Heart right ventricle (tissue), 16 donors: ENCODE measurements around the gene CDH23. TPM values are rescaled to one million over a fixed set of nuclear protein-coding genes. Genes with fewer than 3 reads are reported as not detected.

Source experiments
- ATAC-seq, 8 donors: fragments of 200-7000 bp; cut with Tn5 transposase; one replicate each; pipeline ENCODE4 v1.9.1; 2020; ENCODE audit warnings: mild to moderate bottlenecking in 8 of 8, moderate library complexity in 8 of 8, moderate number of reproducible peaks in 1 of 8
- DNase-seq, 2 donors: peaks; one replicate each; pipeline ENCODE4 v3.0.0-alpha.2; 2020
- H3K27ac ChIP-seq, 10 donors: fragments of 200-600 bp; sonication (generic) in 2 of 10; one replicate each; pipeline versions ENCODE4 v1.5.0 to v1.8.0; 2020 to 2022; ENCODE audit warnings: mild to moderate bottlenecking in 3 of 10
- H3K27me3 ChIP-seq, 7 donors: fragments of 200-600 bp; one replicate each; pipeline ENCODE4 v1.8.0; 2021 to 2022; ENCODE audit warnings: mild to moderate bottlenecking in 2 of 7
- H3K36me3 ChIP-seq, 9 donors: fragments of 200-600 bp; sonication (generic) in 1 of 9; one replicate each; pipeline versions ENCODE4 v1.5.0 to v1.8.0; 2020 to 2022; ENCODE audit warnings: mild to moderate bottlenecking in 2 of 9
- H3K4me1 ChIP-seq, 9 donors: fragments of 200-600 bp; sonication (generic) in 1 of 9; one replicate each; pipeline versions ENCODE4 v1.5.0 to v1.8.0; 2020 to 2022; ENCODE audit warnings: mild to moderate bottlenecking in 4 of 9
- H3K4me3 ChIP-seq, 10 donors: fragments of 200-600 bp; sonication (generic) in 2 of 10; one replicate each; pipeline versions ENCODE4 v1.5.0 to v1.8.0; 2020 to 2022; ENCODE audit warnings: mild to moderate bottlenecking in 7 of 10, moderate library complexity in 2 of 10
- H3K9me3 ChIP-seq, 11 donors: fragments of 200-600 bp in 10 of 11; sonication (generic) in 2 of 11; one replicate each; pipeline versions ENCODE4 v1.5.0 to v1.8.0; 2013 to 2022; ENCODE audit warnings: mild to moderate bottlenecking in 2 of 11, control low read depth in 1 of 11, moderate library complexity in 1 of 11
- CTCF ChIP-seq, 9 donors: fragments of 200-600 bp; sonication (generic) in 2 of 9; IDR thresholded peaks; one replicate each; pipeline versions ENCODE4 v1.5.0 to v1.8.0; 2021 to 2022; ENCODE audit warnings: antibody characterized with exemption in 9 of 9, mild to moderate bottlenecking in 5 of 9, moderate library complexity in 1 of 9
- WGBS, 2 donors: extraction: QIAGEN DNeasy Blood & Tissue Kit; methylation state at CpG; one replicate each; pipeline ENCODE4 v1.1.7; 2013; ENCODE audit warnings: inconsistent platforms in 1 of 2; 5-methylcytosine and 5-hydroxymethylcytosine counted together
- intact Hi-C, 10 donors: fragments of 100-400 bp; cut with DNase I; formaldehyde crosslinking; loops; one replicate each; pipeline versions ENCODE4 v1.11.1 to v1.14.2; 2022
- polyA plus RNA-seq, 2 donors: library from polyadenylated mRNA; stranded (reverse); fragments of 200-250 nt; gene quantifications; one replicate each; pipeline ENCODE4 v1.2.3, GENCODE V29; 2013
- total RNA-seq, 10 donors: library from RNA; stranded (reverse); fragmentation: NEBNext Ultra II Directional in 3 of 10; extraction: Animal tissue kit (Norgen Biotek cat#: 25700) in 3 of 10; gene quantifications; one replicate each; pipeline versions ENCODE4 v1.2.1 to v1.2.4, GENCODE V29; 2021 to 2023
- donor health status: Arrhythmogenic right ventricular cardiomyopathy.
- donor health status: ischemic (EF 13 %, LVEDD 7.1; RV severe dilation, severe dysfunction).
- donor health status: healthy with polysubstance abuse.
- donor health status: DM: no; HTN: yes; CAD: no.
- donor health status: DM: no; HTN: no; CAD: no.
- donor health status: ischemic (EF 25% LVEDD 6.9; RV normal size, moderate dysfunction).
- donor health status: ischemic (EF 25% LVEDD 5.7; RV mildly dilated, moderate dysfunction).
- donor health status: healthy.
- donor health status: DM: yes; HTN: yes; CAD: no.
- donor health status: Ischemic cardiomyopathy.
- donor health status: ischemic (EF 35%, LVEDD 5.7; RV mildly dilated, moderate dysfunction).
- donor health status: nonischemic (EF 11% LVEDD 7.7; RV severe dilation, severe dysfunction).
- donor health status: DM: yes; HTN: yes; CAD: no.
- donor health status: PGD.
- donor health status: ischemic (EF 29% LVEDD 5.4; RV normal size, mild dysfunction).
- donor health status: nonischemic (EF 23%, LVEDD 6.1; RV moderate dilation, normal function).

The CDH23 gene
- total and polyA plus RNA-seq, 12 donors = 1.1 to 7.7 (median 4.6) TPM

- 92 to 96% methylated on average over 11 of the region's 11 CpGs for WGBS, 2 donors
- DNase-seq (no peak), ATAC-seq (no peak)
- no peaks in the 10 kb centered on the region for H3K9me3 ChIP-seq
- no peak for TF ChIP-seq CTCF (IDR thresholded peaks at IDR 0.05)
- no peak overlapping the region for H3K27ac ChIP-seq
- H3K4me1 ChIP-seq = peaks cover 5 to 27% (median 15%) of the 10 kb centered on the region in 9 donors
- intact Hi-C loops = loop anchor here in 9 of 10 donors (2.0 to 10.0 kb wide), 16 partner anchors 78 to 500 kb away; partner anchors contain the start of gene SLC29A3 (in 1 of the 9)
- H3K4me3 ChIP-seq = no peak overlapping the region
- no peaks in the 10 kb centered on the region for H3K36me3 ChIP-seq
- peaks cover 0 to 59% (median 27%) of the 10 kb centered on the region in 7 donors for H3K27me3 ChIP-seq
These were observed 1.7 kb upstream of the CDH23 start for GRCh38 chr10:71394926-71395562.

- Histone ChIP-seq H3K27me3 (peaks cover 0 to 65% (median 32%) of the 10 kb centered on the region in 7 donors), H3K36me3 (no peaks in the 10 kb centered on the region), H3K4me1 (peaks cover 5 to 27% (median 15%) of the 10 kb centered on the region in 9 donors), H3K9me3 (no peaks in the 10 kb centered on the region), H3K27ac (no peak overlapping the region), H3K4me3 (no peak overlapping the region)
- intact Hi-C loops = loop anchor here (1.0 to 10.0 kb wide), 21 partner anchors 78 to 499 kb away; partner anchors contain the start of gene SLC29A3 (in 1 of the 10)
- TF ChIP-seq CTCF (IDR thresholded peaks at IDR 0.05) = no peak
- DNase-seq (no peak), ATAC-seq (no peak)
- WGBS, 2 donors = 87 to 89% methylated on average over 4 of the region's 4 CpGs
These were observed 1.1 kb upstream of the CDH23 start for GRCh38 chr10:71395621-71396020.

GRCh38 chr10:71396084-71396710, 523 bp upstream of the CDH23 start:
- WGBS, 2 donors = 13 to 15% methylated on average over 45 to 46 of the region's 46 CpGs
- Histone ChIP-seq H3K27ac (peak overlapping the region in 3 of 10 donors; percentile 30 to 69 (median 64)), H3K4me3 (peak overlapping the region; percentile 38 to 70 (median 58)), H3K27me3 (peaks cover 0 to 62% (median 36%) of the 10 kb centered on the region in 7 donors), H3K36me3 (no peaks in the 10 kb centered on the region), H3K9me3 (no peaks in the 10 kb centered on the region), H3K4me1 (peaks cover 5 to 27% (median 15%) of the 10 kb centered on the region in 9 donors)
- peak; percentile 51 to 87 (median 76) for TF ChIP-seq CTCF (IDR thresholded peaks at IDR 0.05)
- intact Hi-C loops = loop anchor here (1.0 to 10.0 kb wide), 20 partner anchors 79 to 499 kb away; partner anchors contain the start of gene SLC29A3 (in 1 of the 10)
- DNase-seq (peak; percentile 64 to 66), ATAC-seq (peak; percentile 91 to 95 (median 92))
